Measurements from ENCODE around the gene PLEKHA5. TPM values are rescaled to one million over a fixed set of nuclear protein-coding genes. Genes with fewer than 3 reads are reported as not detected.
"Not testable (repeated sequence)": the region's sequence is repeated elsewhere in the genome, so short reads cannot be mapped to it uniquely, and the experiment has no call there.

PLEKHA5 gene
- total RNA-seq, 1 donor from 2014 or later, result 23.4 TPM

- H3K4me3 ChIP-seq (ENCODE audit: low read depth, low read length), result no peak overlapping the region
- DNase-seq (ENCODE audit: low read depth), result no peak
- no peak for TF ChIP-seq CTCF (conservative IDR thresholded peaks at IDR 0.05; ENCODE audit: low read depth, low read length)
Observed at GRCh38 chr12:19397534-19397933, 268.0 kb downstream of the PLEKHA5 start.

GRCh38 chr12:19398376-19399363 is 269.1 kb downstream of the PLEKHA5 start:
- no peak overlapping the region for H3K4me3 ChIP-seq (ENCODE audit: low read depth, low read length)
- DNase-seq (ENCODE audit: low read depth), result no peak
- no peak for TF ChIP-seq CTCF (conservative IDR thresholded peaks at IDR 0.05; ENCODE audit: low read depth, low read length)

- not testable (repeated sequence) for DNase-seq (ENCODE audit: low read depth); H3K4me3 ChIP-seq (ENCODE audit: low read depth, low read length)
Observed at GRCh38 chr12:19400649-19401285, 271.2 kb downstream of the PLEKHA5 start.

- no peak for TF ChIP-seq CTCF (conservative IDR thresholded peaks at IDR 0.05; ENCODE audit: low read depth, low read length)
- DNase-seq (ENCODE audit: low read depth), result no peak
Observed at GRCh38 chr12:19402211-19402610, 272.7 kb downstream of the PLEKHA5 start.

GRCh38 chr12:19402743-19403431 is 273.4 kb downstream of the PLEKHA5 start:
- no peak for DNase-seq (ENCODE audit: low read depth)
- TF ChIP-seq CTCF (conservative IDR thresholded peaks at IDR 0.05; ENCODE audit: low read depth, low read length), result no peak
- no peak overlapping the region for H3K4me3 ChIP-seq (ENCODE audit: low read depth, low read length)

More at GRCh38 chr12:19402211-19402610, 272.7 kb downstream of the PLEKHA5 start:
- H3K4me3 ChIP-seq (ENCODE audit: low read depth, low read length), result no peak overlapping the region

- no peak for TF ChIP-seq CTCF (conservative IDR thresholded peaks at IDR 0.05; ENCODE audit: low read depth, low read length)
- no peak for DNase-seq (ENCODE audit: low read depth)
- H3K4me3 ChIP-seq (ENCODE audit: low read depth, low read length), result no peak overlapping the region
Observed at GRCh38 chr12:19404242-19404880, 274.8 kb downstream of the PLEKHA5 start.

Data from epithelial cell of proximal tubule (primary cell).